NT2/D1 (cell line): Measurements from ENCODE around the gene FNDC1.

ENCODE experiments used
- SUZ12 ChIP-seq: IDR thresholded peaks from 2 replicates; pipeline ENCODE4 v1.6.1; 2011; ENCODE audit not compliant: insufficient read length, insufficient read depth; ENCODE audit errors: extremely low read depth
- YY1 ChIP-seq: IDR thresholded peaks from 2 replicates; pipeline ENCODE4 v1.6.1; 2011; ENCODE audit not compliant: insufficient read length, insufficient read depth

DNA sequence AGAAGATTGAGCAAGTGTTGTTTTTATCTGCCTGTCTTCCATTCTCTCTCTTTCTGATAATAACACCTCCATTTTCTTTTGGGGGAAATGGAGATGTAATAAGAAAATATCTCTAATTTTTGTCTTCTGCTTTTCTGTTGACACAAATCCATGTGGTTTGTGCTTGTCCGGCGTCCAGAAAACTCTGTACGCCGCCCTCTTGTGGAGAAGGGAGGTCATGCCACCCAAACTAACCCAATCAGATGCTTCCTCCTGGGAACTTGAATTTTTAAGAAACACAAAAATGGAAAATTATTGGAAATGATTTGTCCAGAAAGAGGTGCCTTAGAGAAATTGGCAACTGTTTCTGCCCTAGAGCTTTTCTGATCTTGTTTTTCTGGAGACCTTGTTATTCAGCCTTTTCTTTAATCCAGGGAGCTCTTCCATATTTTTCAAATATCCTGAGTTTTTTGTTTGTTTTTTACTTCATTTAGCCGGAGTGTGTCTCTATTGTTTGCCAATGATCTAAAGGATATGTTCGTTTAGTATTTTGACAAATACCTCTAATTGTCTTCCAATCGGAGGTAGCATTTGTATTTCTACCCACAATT lies 17.8 kb upstream of the FNDC1 start:
- TF ChIP-seq YY1 (no peak), SUZ12 (no peak)
